IMR-90 (cell line): ENCODE measurements around the gene KLF16. TPM values are rescaled to one million over a fixed set of nuclear protein-coding genes. Genes with fewer than 3 reads are reported as not detected.

Experiments used
- ATAC-seq: fragments of 200-7000 bp; cut with Tn5 transposase; 2 replicates; pipeline ENCODE4 v1.9.1; 2020; ENCODE audit warnings: low read depth, mild to moderate bottlenecking, moderate library complexity
- BruUV-seq: library from RNA; stranded (reverse); fragments of 400-500 nt; replicated peaks from 2 replicates; lab custom pipeline; 2021; lab: Mats Ljungman, UMichigan
- CTCF ChIA-PET: fragments of 300-600 bp; formaldehyde crosslinking; extraction: SDS; loops from one replicate; lab custom pipeline; 2021; ENCODE audit warnings: antibody characterized with exemption; lab: Yijun Ruan, JAX
- POLR2A ChIA-PET: fragments of 300-600 bp; sonication (Branson Sonifier 250); formaldehyde crosslinking; loops from one replicate; lab custom pipeline; 2022; ENCODE audit warnings: antibody characterized with exemption; ENCODE audit not compliant: unreplicated experiment; lab: Charles Lee
- DNase-seq: peaks from one replicate; pipeline ENCODE4 v3.0.0; 2013
- H2AFZ ChIP-seq: replicated peaks from 2 replicates; pipeline ENCODE3; 2013; ENCODE audit warnings: low read length, mild to moderate bottlenecking; ENCODE audit not compliant: poor library complexity
- H2AK5ac ChIP-seq: 2 replicates; pipeline ENCODE4 v1.6.1; 2013; ENCODE audit warnings: low read depth, low read length, inconsistent platforms
- H2AK9ac ChIP-seq: replicated peaks from 2 replicates; pipeline ENCODE3; 2013; ENCODE audit warnings: mild to moderate bottlenecking, low read depth, low read length, moderate library complexity; ENCODE audit not compliant: poor library complexity
- H2BK120ac ChIP-seq: 2 replicates; pipeline ENCODE4 v1.6.1; 2013; ENCODE audit warnings: low read depth, low read length, inconsistent platforms
- H2BK15ac ChIP-seq: 3 replicates; pipeline ENCODE4 v1.6.1; 2013; ENCODE audit warnings: low read depth, low read length, inconsistent platforms
- H2BK20ac ChIP-seq: 2 replicates; pipeline ENCODE4 v1.6.1; 2013; ENCODE audit warnings: low read depth, mild to moderate bottlenecking, inconsistent platforms, low read length, moderate library complexity
- H2BK5ac ChIP-seq: 2 replicates; pipeline ENCODE4 v1.6.1; 2013; ENCODE audit warnings: mild to moderate bottlenecking, low read depth, low read length, inconsistent platforms; ENCODE audit not compliant: poor library complexity, severe bottlenecking
- H3K14ac ChIP-seq: replicated peaks from 2 replicates; pipeline ENCODE4 v1.6.1; 2013; ENCODE audit warnings: low read depth, low read length, inconsistent platforms
- H3K18ac ChIP-seq: 2 replicates; pipeline ENCODE4 v1.6.1; 2013; ENCODE audit warnings: low read depth, low read length, control low read depth
- H3K23ac ChIP-seq: 2 replicates; pipeline ENCODE4 v1.6.1; 2013; ENCODE audit warnings: low read depth, low read length, inconsistent platforms
- H3K27ac ChIP-seq: 2 replicates; pipeline ENCODE4 v1.5.1; 2013; ENCODE audit warnings: mild to moderate bottlenecking, control low read depth, low read length; ENCODE audit not compliant: insufficient read depth
- H3K27me3 ChIP-seq: 2 replicates; pipeline ENCODE4 v1.6.1; 2013; ENCODE audit warnings: low read length; ENCODE audit not compliant: control insufficient read depth, insufficient read depth
- H3K36me3 ChIP-seq: 2 replicates; pipeline ENCODE4 v1.6.1; 2013; ENCODE audit warnings: low read length, mixed read lengths; ENCODE audit not compliant: control insufficient read depth, insufficient read depth
- H3K4ac ChIP-seq: 2 replicates; pipeline ENCODE4 v1.6.1; 2013; ENCODE audit warnings: low read depth, low read length, inconsistent platforms
- H3K4me1 ChIP-seq: 2 replicates; pipeline ENCODE4 v1.6.1; 2013; ENCODE audit warnings: low read length, mixed read lengths; ENCODE audit not compliant: control insufficient read depth, insufficient read depth
- H3K4me2 ChIP-seq: 2 replicates; pipeline ENCODE4 v1.6.1; 2013; ENCODE audit warnings: low read depth, mild to moderate bottlenecking, control low read depth, low read length, moderate library complexity
- H3K4me3 ChIP-seq: 2 replicates; pipeline ENCODE4 v1.5.1; 2013; ENCODE audit warnings: low read depth, mild to moderate bottlenecking, control low read depth, low read length, moderate library complexity; ENCODE audit not compliant: insufficient read depth
- H3K56ac ChIP-seq: 2 replicates; pipeline ENCODE4 v1.6.1; 2013; ENCODE audit warnings: low read length, inconsistent platforms; ENCODE audit not compliant: insufficient read depth; ENCODE audit errors: extremely low read depth
- H3K79me1 ChIP-seq, 2 experiments: 2 replicates each; pipeline ENCODE4 v1.6.1; 2013; ENCODE audit warnings: low read length in 2 of 2, inconsistent platforms in 1 of 2, low read depth in 1 of 2
- H3K9ac ChIP-seq: 2 replicates; pipeline ENCODE4 v1.6.1; 2013; ENCODE audit warnings: low read depth, low read length, control low read depth
- H3K9me1 ChIP-seq: 2 replicates; pipeline ENCODE4 v1.6.1; 2013; ENCODE audit warnings: low read length, inconsistent platforms; ENCODE audit not compliant: insufficient read depth
- H3K9me3 ChIP-seq: 2 replicates; pipeline ENCODE4 v1.6.1; 2013; ENCODE audit warnings: low read length; ENCODE audit not compliant: control insufficient read depth, insufficient read depth
- H4K20me1 ChIP-seq: 2 replicates; pipeline ENCODE4 v1.6.1; 2013; ENCODE audit warnings: low read length, inconsistent platforms; ENCODE audit not compliant: insufficient read depth
- H4K5ac ChIP-seq: 2 replicates; pipeline ENCODE4 v1.6.1; 2013; ENCODE audit warnings: mild to moderate bottlenecking, low read depth, low read length, control low read depth
- H4K8ac ChIP-seq, 2 experiments: 2 replicates each; pipeline ENCODE4 v1.6.1; 2013; ENCODE audit warnings: low read depth in 2 of 2, low read length in 2 of 2, control low read depth in 1 of 2, inconsistent platforms in 1 of 2
- H4K91ac ChIP-seq: 2 replicates; pipeline ENCODE4 v1.6.1; 2013; ENCODE audit warnings: low read depth, low read length, inconsistent platforms; ENCODE audit not compliant: insufficient read depth
- CEBPB ChIP-seq: IDR thresholded peaks from 2 replicates; pipeline ENCODE4 v1.6.1; 2012; ENCODE audit warnings: low read depth, low read length, improper control_type of control experiment
- CHD1 ChIP-seq: IDR thresholded peaks from 2 replicates; pipeline ENCODE4 v1.6.1; 2012; ENCODE audit warnings: low read depth, low read length, improper control_type of control experiment
- CTCF ChIP-seq: conservative IDR thresholded peaks from 2 replicates; pipeline ENCODE4 v1.5.1; 2012; ENCODE audit warnings: mild to moderate bottlenecking, low read depth, low read length, improper control_type of control experiment
- FOS ChIP-seq: fragments of 150-350 bp; IDR thresholded peaks from 2 replicates; pipeline ENCODE4 v1.6.1; 2016; ENCODE audit warnings: low read depth, low read length
- MAFK ChIP-seq: IDR thresholded peaks from 2 replicates; pipeline ENCODE4 v1.6.1; 2012; ENCODE audit warnings: low read depth, low read length, improper control_type of control experiment
- MAZ ChIP-seq: IDR thresholded peaks from 2 replicates; pipeline ENCODE4 v1.6.1; 2012; ENCODE audit warnings: low read depth, mild to moderate bottlenecking, low read length, improper control_type of control experiment, moderate library complexity, borderline replicate concordance
- RCOR1 ChIP-seq: IDR thresholded peaks from 2 replicates; pipeline ENCODE4 v1.6.1; 2012; ENCODE audit warnings: mild to moderate bottlenecking, low read length, improper control_type of control experiment; ENCODE audit not compliant: insufficient replicate concordance
- RFX5 ChIP-seq: IDR thresholded peaks from 2 replicates; pipeline ENCODE4 v1.8.0; 2012; ENCODE audit warnings: low read depth, mild to moderate bottlenecking, low read length, moderate library complexity
- WGBS, 2 experiments: methylation state at CpG; one replicate each; pipeline versions ENCODE4 v1.1.5 to v1.1.7; 2013; ENCODE audit warnings: missing lambda C conversion rate in 2 of 2; ENCODE audit not compliant: insufficient read length in 1 of 2; ENCODE audit errors: extremely low coverage in 2 of 2; 5-methylcytosine and 5-hydroxymethylcytosine counted together
- dilution Hi-C: fragments of 300-500 bp; cut with HindIII; formaldehyde crosslinking; loops from one replicate; pipeline ENCODE4 v1.14.3; 2018; ENCODE audit warnings: low sequenced_read_pairs; ENCODE audit not compliant: unreplicated experiment
- in situ Hi-C: fragments of 300-500 bp; cut with MboI; formaldehyde crosslinking; loops from 3 replicates; pipeline ENCODE4 v1.14.3; 2019; ENCODE audit warnings: low sequenced_read_pairs, inconsistent platforms, mixed read lengths
- intact Hi-C: fragments of 100-400 bp; cut with micrococcal nuclease; formaldehyde crosslinking; loops from 2 replicates; pipeline ENCODE4 v1.10.0; 2022
- polyA plus RNA-seq, 3 experiments: library from polyadenylated mRNA; depleted of rRNA; stranded (reverse); fragments of >200 nt; gene quantifications; 2 replicates each; pipeline ENCODE4 v1.2.3, GENCODE V29; 2012; ENCODE audit warnings: low replicate concordance in 1 of 3
- total RNA-seq: library from RNA; depleted of rRNA; stranded (reverse); fragments of >200 nt; gene quantifications from 2 replicates; pipeline ENCODE4 v1.2.3, GENCODE V29; 2012

Gene KLF16
- total and polyA plus RNA-seq, 2 of the 4 experiments (the other 2 are of a cell fraction): 0.90 to 13.1 TPM

- Histone ChIP-seq H4K20me1 (peaks cover 65% of the 10 kb centered on the region), H3K4me1 (peaks cover 43% of the 10 kb centered on the region), H2AK5ac (peak overlapping the region; percentile 27; the same call in 1 of the 2 replicates), H4K8ac (no peak overlapping the region), H2BK5ac (no peak overlapping the region), H3K23ac (peak overlapping the region; percentile 72), H4K5ac (no peak overlapping the region), H3K14ac (peak overlapping the region; percentile 0), H2AFZ (peak overlapping the region; percentile 1), H3K27ac (peak overlapping the region; percentile 68), H3K4me2 (peak overlapping the region; percentile 77), H3K36me3 (no peaks in the 10 kb centered on the region), H3K18ac (no peak overlapping the region), H3K79me1 (peaks cover 11 to 69% of the 10 kb centered on the region in 2 experiments; a peak in 3 of 4 replicates), H2BK20ac (no peak overlapping the region), H3K9me3 (no peaks in the 10 kb centered on the region), H3K27me3 (no peaks in the 10 kb centered on the region), H4K91ac (no peak overlapping the region), H3K9me1 (peaks cover 6% of the 10 kb centered on the region; the same call in 1 of the 2 replicates), H3K4ac (peak overlapping the region; percentile 0; the same call in 1 of the 2 replicates), H2AK9ac (peak overlapping the region; percentile 94), H3K4me3 (peak overlapping the region; percentile 98), H3K9ac (peak overlapping the region; percentile 84), H3K56ac (no peak overlapping the region; the same call in 1 of the 2 replicates), H2BK15ac (no peak overlapping the region), H2BK120ac (no peak overlapping the region)
- POLR2A ChIA-PET: no interaction called here
- CTCF ChIA-PET: no interaction called here
- no peak for ATAC-seq
- WGBS, 2 experiments: 33% methylated on average over 14 of the region's 28 CpGs; no CpG with 5 or more reads in 1 of the 2 experiments
- TF ChIP-seq MAFK: no peak
- no peak for TF ChIP-seq MAZ
- no peak for TF ChIP-seq CHD1
- TF ChIP-seq RFX5: no peak
- TF ChIP-seq RCOR1: no peak
- no peak for TF ChIP-seq CTCF
- TF ChIP-seq FOS: no peak
- no peak for TF ChIP-seq CEBPB
- no peak for DNase-seq
- intact Hi-C loops: no loop called here
- no TSS peak for BruUV-seq
- dilution Hi-C loops: no loop called here
- in situ Hi-C loops: no loop called here
Measured at GRCh38 chr19:1860821-1861598, 2.4 kb downstream of the KLF16 start.
